ENCODE data around the gene ZFR2.
"Not testable (repeated sequence)": the region's sequence is repeated elsewhere in the genome, so short reads cannot be mapped to it uniquely, and the experiment has no call there.

The ZFR2 gene

DNA sequence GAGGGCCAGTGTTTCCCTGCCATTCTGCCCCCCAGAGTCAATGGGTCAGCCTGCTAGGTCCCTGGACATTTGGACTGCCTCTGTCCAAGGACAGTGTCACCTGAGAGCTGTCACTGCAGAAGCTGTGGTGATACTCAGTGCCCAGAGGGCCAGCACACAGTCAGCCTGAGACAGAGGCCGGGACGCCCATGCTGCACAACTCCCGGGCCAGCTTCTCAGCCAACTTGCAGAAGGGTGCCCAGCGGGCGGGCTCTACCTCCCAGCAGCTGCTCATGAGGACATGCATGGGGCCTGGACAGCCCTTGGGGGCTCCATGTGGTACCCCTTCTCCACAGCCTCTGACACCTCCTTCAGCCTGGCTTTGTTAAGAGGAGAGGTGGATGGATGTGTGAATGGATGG lies 93.0 kb downstream of the ZFR2 start:
- no peak for FAIRE-seq
- no peak for DNase-seq (ENCODE audit: insufficient read length, low spot score)

GRCh38 chr19:3775374-3775711 lies 93.5 kb downstream of the ZFR2 start:
- FAIRE-seq (no peak), DNase-seq (ENCODE audit: insufficient read length, low spot score) (no peak)

DNA sequence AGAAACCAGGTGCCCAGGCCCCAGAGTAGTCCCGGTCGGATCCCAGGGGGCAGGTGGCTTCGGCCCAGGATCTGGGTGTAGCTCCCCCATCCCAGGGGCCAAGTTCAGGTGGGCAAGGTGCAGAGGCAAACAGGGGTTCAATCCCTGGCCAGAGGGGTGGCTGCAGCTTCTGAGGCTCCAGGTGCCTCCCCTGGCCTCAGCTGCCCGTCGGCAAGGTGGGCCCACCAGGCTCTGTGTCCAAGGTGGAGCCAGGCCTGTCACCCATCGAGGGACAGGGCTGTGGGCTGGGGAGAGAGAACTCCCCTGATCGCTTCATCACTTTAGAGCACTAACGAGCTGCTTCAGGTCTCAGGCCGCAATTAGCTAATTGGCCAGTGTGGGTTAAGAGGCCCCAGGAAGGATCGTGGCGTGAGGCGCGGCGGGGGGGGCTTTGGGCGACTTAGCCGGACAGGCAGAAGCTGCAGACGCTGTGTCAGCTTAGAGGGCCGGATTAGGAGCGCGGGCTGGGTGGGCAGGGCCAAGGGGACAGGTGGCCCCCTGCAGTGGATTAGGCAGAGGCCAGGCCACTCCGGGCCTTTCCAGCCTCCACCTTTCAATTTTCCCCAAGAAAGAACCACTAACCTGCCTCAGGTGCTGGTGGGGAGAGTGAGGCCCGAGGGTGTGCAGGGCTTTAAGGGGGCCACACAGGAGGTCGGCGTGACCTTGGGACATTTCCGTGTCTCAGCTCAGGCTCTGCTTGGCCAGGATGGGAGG lies 94.0 kb downstream of the ZFR2 start:
- DNase-seq (ENCODE audit: insufficient read length, low spot score): no peak
- FAIRE-seq: no peak

GRCh38 chr19:3773814-3774515 lies 94.9 kb downstream of the ZFR2 start:
- no peak for FAIRE-seq
- no peak for DNase-seq (ENCODE audit: insufficient read length, low spot score)

GRCh38 chr19:3771906-3772455 lies 96.9 kb downstream of the ZFR2 start, which contains the start of gene RAX2:
RAX2 (minus strand) TSS chr19:3772228; CDS start chr19:3771742, 486 bp downstream.
- DNase-seq (ENCODE audit: insufficient read length, low spot score): no peak
- no peak for FAIRE-seq

- DNase-seq (ENCODE audit: insufficient read length, low spot score) (no peak), FAIRE-seq (no peak)
Observed at GRCh38 chr19:3771000-3771905, 97.6 kb downstream of the ZFR2 start.

- no peak for FAIRE-seq
- no peak for DNase-seq (ENCODE audit: insufficient read length, low spot score)
Observed at GRCh38 chr19:3770136-3770999, 98.5 kb downstream of the ZFR2 start.

DNA sequence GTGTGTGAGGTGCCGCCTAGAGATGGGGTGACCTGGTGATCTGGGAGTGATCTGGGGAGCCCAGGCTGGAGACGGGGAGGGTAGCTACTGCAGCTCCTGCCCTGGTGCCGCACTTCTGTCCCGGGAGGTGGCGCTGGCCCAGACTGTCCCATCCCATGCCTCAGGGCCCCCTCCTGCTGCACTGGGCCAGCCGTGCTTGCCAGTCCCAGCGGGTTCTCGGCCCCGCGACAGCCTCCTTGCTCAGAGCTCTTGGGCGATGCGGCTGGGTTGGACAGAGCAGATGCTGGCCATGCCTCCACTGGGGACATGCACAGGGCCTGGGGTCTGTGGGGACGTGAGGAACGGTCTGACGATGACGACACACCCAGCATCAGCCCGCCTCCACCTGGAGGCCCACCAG lies 99.3 kb downstream of the ZFR2 start:
- FAIRE-seq: no peak
- no peak for DNase-seq (ENCODE audit: insufficient read length, low spot score)

GRCh38 chr19:3768748-3769099 lies 100.1 kb downstream of the ZFR2 start:
- no peak for DNase-seq (ENCODE audit: insufficient read length, low spot score)
- no peak for FAIRE-seq

DNA sequence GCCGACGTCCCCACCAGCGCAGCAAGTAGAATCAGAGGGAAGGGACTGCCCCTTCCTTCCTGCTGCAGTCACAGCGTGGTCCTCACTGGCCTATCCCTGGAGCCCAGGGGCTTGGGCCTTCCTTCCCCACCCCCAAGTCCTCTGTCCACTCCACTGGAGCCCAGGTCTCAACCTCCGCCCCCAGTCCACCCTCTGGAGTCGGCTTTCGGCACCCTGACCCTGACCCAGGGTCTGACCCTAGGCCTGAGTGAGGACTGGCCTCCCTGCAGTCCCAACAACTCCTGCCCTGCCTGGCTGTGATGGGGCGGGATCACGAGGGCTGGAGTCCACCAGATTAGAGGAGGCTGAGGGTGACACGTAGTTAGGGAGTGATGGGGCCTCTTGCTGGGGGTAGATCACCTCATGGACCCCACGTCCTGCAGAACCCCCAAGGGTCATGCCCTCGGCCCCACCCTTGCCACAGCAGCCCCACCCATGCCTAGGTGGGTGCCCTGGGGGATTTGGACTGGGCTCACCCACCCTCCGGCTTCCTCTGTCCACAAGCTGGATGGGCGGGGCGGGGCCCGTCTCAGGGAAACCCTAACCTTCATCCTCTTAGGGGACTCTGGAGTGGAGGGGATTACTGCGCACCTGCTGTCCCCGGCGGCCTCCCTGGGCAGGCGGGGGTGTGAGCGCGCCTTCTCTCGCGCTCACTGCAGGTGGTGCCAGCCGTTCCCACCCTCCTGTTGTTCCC lies 100.7 kb downstream of the ZFR2 start:
- no peak for DNase-seq (ENCODE audit: insufficient read length, low spot score)
- FAIRE-seq: no peak

- DNase-seq (ENCODE audit: insufficient read length, low spot score) (no peak), FAIRE-seq (no peak)
Observed at GRCh38 chr19:3767050-3767449, 101.8 kb downstream of the ZFR2 start.

DNA sequence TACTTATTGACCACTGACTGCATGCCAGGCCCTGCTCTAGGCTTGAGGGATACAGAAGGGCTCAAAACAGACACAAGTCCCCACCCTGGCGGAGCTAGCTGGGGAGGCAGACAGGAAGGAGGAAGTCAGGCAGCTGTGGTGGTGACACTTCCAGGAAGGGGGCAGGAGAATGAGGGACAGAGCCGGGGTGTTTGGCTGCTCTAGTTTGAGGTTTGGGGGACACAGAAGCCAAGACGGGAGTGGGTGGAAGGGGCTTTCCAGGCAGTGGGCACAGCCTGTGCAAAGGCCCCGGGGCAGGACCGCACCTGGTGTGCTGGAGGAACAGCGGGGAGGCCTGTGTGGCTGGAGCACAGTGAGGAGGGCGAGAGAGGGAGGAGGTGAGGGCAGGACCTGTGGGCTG lies 102.3 kb downstream of the ZFR2 start:
- FAIRE-seq: no peak

GRCh38 chr19:3765757-3766156 lies 103.1 kb downstream of the ZFR2 start:
- DNase-seq (ENCODE audit: insufficient read length, low spot score); FAIRE-seq: not testable (repeated sequence)

More for the DNA sequence above, 102.3 kb downstream of the ZFR2 start:
- no peak for DNase-seq (ENCODE audit: insufficient read length, low spot score)

DNA sequence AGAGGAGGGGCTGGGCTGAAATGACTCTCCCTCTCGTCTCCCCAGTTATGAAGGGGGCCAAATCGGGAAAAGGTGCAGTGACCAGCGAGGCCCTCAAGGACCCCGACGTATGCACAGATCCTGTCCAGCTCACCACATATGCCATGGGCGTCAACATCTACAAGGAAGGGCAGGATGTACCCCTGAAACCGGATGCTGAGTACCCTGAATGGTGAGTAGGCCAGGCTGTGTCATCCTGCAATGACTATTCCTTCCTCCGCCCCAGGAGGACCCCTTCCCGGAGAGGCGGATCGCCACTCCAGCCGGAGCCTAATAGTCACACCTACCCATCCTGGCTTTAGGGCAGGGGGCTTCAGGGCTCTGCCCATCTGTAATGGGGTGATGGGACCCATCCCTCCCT lies 103.7 kb downstream of the ZFR2 start:
- no peak for DNase-seq (ENCODE audit: insufficient read length, low spot score)
- FAIRE-seq: no peak

DNA sequence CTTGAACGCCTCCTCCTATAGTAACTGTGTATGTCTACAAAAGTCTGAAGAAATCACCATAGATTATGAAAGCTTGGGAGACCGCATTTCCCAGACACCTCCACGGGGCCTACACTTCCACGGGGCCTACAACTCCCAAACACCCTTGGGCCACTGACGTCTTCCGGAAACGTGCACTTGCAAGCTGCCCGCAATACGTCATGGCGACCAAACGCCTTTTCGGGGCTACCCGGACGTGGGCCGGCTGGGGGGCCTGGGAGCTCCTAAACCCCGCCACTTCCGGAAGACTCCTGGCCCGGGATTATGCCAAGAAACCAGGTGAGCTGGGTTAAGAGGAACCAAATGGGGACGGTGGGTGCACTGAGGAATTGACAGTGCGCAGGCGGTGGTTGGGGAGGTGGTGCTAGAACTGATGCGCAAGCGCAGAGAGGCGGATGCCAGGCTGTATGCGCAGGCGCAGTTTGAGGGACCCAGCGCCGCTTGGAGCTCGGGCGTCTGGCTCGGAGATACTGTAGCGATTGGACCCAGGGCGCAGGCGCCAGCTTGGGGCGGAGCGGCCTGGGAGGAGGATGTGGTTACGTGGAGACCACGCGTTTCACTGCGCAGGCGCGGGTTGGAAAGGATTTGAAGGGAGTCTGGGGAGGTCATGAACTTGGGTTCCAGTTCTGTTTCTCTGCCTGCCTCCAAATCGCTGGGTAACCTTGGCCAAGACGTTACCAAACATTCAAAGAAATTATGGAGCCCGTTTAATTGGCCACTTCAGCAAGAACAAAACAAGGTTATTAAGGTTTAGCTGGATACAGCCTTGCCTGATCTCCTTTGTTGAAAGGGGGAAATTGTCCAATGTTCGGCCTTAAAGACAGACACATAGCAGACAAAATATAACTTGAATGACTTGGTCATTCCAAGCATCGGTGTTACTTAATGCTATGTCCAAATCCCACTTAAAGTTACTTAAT lies 106.1 kb downstream of the ZFR2 start, which contains the start of gene MRPL54:
MRPL54 (plus strand) TSS at position 182 of the 959 bp plus-strand sequence; CDS start at position 201, 19 bp downstream.
- FAIRE-seq (peak; percentile 96), DNase-seq (ENCODE audit: insufficient read length, low spot score) (peak; percentile 98)

DNA sequence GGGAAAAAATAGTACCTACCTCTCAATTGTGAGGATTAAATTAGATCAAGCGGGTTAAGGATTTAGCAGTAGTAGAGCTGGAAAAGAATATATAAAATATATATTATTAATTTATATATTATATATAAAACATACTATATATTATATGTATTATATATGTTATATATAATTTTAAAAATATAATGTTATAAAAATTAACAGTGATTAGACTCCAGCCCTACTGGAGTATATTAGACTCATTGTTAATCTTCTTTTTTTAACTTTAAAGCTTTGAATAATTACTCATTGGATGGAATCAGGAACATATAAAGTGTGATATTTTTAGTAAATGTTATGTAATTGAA lies 106.7 kb downstream of the ZFR2 start:
- FAIRE-seq: no peak
- DNase-seq (ENCODE audit: insufficient read length, low spot score): no peak

DNA sequence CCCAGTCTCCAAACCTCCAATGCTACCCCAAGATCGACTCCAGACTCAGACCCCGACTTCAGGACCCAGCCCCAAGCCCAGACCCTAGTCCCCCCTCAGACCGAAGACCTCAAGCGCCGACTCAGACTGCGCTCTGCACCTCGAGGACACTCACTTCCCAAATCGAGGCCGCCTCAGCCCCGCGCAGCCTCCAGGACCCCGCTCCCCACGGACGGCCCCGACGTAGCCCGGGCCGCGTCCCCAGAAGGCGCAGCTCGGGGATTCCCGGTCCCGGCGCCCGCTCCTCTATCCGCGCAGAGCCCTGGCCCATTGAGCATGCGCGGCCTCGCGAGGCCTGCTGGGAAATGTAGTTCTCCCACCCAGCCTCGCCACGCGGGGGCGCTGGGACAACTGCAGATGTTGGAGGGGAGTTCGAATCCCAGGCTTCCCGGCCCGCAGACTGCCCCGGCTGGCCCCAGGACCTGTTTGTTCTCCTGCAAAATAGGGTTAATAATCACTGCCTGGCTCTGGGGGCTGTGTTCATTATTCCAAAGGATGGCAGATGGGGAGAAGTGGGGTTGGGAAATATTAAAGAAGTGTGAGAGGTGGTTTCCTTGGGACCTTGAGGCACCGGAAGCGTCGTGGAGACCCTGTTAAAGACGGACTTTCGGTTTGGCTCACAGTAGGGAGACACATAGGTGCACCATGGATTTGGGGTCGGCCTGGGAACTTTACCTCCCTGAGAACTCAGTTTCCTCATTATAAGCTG lies 107.3 kb downstream of the ZFR2 start, which contains the start of gene APBA3:
APBA3 (minus strand) TSS at position 311 of the 748 bp plus-strand sequence. CDS start 1,428 bp downstream, outside the sequence.
- DNase-seq (ENCODE audit: insufficient read length, low spot score) (peak; percentile 82), FAIRE-seq (no peak)
